Fibroblast of skin of left biceps (primary cell): ENCODE data around the gene ZNF319.

Experiments used
- DNase-seq, 2 experiments: peaks; one replicate each; pipeline ENCODE4 v3.0.0-alpha.2; 2013; ENCODE audit warnings: low read depth in 2 of 2

ZNF319 gene

DNA sequence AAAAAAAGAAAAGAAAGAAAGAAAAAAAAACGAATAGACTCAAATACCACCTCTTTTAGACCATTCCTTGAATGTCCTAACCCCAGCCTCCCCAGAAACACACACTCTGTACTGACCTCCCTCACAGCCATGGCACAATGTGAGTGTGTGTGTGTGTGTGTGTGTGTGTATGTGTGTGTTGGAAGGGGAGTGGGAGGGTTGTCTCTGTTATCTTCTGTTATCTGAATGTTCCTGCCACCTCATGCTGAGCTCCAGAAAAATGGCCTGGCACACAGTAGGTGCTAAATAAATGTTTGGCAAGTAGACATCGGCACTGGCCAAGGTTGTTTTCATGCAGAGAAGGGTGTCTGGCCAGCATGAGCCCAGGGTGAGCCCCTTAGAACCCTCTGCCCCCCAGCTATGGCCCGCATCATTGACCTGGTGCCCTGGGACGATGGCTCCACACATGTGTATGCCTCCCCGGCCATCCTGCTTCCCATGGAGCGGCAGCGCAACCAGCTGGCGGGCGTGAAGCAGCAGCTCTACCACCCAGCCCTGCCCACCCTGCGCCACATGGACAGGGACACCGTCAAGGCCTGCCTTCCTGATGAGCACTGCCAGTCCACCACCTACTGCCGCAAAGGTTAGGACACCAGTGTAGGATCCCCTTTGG lies 22.9 kb downstream of the ZNF319 start:
- no peak for DNase-seq

DNA sequence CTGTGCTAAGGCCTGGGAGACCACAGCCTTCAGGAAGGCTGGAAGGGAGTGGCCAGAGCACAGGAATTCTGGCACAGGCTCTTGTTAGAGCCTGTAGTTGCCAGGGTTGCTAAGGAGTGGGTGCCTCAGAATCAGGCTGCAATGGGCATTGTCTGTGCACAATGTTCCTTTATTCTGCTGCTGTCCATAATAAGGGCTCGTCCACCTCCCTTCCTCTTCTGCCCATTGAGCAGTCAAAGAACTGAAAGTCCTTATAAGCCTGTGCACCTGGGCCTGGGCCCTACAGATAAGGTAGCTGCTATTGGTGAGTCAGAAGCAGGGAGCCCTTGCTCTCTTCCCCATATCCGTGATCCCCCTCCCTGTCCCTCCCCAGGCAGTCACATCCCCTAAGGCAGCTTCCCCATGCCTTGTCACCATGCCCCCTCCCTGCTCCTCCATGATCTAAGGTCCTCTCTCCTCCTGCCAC lies 24.1 kb downstream of the ZNF319 start:
- no peak for DNase-seq

DNA sequence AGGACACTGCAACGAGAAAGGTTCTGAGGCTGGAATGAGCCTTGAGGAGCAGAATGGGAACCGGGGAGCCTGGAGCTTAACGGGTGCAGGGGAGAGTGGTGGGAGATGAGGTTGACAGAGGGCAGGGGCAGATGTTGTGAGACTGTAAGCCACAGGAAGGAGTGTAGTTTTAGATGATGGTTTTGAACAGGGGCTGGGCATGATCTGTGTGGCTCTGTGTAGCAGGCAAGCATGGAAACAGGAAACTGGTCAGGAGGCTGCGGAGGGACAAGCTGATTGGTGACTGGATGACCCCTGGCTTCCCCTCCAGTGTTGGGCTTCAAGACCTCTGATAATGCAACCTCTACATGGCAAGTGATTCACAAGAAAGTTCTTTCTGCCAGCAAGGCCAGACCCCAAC lies 28.2 kb downstream of the ZNF319 start:
- no peak for DNase-seq

DNA sequence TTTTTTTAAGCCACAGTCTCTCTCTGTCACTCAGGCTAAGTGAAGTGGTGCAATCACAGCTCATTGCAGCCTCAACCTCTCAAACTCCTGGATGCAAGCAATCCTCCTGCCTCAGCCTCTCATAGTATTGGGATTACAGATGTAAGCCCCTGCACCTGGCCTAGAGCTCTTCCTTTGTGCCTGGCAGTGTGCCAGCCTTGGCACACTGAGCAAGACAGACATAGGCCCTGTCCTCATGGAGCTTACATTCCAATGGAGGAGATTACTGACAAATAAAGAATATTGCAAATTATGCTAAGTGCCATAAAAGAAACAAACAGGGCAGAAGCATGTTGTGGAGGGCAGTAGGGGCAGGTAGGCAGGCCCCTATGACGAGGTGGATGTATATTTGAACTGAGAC lies 28.6 kb downstream of the ZNF319 start:
- DNase-seq, result no peak

DNA sequence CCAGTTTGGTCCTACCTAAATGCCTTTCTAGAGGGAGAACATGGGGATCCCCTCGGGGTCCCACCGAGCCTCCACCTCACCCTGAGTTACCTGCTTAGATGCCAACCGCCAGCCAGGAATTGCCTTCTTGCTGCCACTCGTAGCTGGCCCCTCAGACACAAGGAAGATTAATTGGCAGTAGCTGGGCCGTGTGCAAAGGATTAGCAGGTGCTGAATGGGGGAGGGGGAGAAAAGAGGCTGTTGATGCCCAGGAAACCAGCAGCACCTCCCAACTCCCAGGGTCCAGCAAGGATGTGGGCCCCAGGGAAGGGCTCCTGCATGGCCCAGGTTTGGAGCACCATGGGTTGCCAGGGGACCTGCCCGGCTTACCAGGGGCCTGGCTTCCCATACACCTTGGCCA lies 29.5 kb downstream of the ZNF319 start, which contains the start of gene CNGB1:
CNGB1 (minus strand) TSS at position 159 of the 400 bp plus-strand sequence. CDS start 3,842 bp downstream, outside the sequence.
- DNase-seq, result no peak

DNA sequence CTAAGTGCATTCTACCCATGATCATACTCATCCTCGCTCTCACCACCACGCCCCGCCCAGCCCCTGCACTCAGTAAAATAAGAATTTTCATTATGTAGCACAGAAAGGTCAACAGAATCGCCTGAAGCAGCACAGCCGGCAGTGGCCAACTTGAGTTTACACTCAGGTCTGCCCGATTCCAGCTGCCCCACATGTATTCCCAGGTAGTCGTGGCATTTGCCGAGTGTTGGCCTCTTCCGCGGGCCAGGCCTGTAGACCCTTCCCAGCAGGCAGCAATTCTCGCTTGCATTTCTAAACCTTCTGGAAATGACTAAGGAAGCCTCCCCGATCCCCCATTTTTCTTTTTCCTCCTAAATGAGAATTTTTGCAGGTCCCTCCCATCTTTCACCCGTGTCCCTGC lies 30.2 kb downstream of the ZNF319 start:
- DNase-seq, result no peak

DNA sequence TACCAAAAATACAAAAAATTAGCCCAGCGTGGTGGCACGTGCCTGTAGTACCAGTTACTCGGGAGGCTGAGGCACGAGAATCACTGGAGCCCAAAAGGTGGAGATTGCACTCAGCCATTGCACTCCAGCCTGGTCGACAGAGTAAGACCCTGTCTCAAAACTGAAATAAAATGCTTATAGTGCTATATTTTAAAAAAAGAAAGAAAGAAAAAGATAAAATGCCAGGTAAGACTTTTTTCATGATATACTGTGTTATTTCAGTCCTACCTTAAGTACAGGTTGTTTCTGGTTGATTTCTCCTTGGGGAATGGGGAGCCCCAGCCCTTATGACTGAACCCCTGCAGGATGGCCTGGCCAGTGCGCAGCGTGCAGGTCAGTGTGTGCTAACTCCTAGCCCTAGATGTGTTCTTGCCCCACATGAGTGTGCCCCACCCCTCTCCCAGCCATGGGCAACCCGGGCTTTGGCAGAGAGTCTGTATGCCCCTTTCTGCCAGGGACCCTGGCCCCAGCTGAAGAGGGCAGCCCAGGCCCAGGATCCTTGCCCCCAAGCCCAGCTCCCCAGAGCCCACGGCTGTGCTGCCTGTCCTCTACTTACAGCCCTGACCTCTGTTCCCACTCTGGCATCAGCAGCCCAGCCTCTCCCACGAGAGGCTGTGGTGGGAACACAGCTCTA lies 30.9 kb downstream of the ZNF319 start:
- no peak for DNase-seq

DNA sequence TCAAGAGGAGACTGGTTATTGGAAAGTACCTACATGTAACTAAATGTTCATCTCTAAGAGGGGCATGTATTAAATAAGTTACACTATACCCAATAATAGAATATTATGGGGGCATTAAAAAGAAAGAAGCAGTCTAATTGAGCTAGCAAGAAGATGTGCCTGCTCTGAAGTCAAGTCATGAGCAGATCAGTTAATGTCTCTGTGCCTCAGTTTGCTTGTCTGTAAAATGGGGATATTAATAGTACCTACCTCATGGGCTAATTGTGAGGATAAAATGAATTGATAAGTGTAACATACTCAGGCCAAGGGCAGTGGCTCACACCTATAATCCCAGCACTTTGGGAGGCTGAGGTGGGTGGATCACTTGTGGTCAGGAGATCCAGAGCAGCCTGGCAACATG lies 32.6 kb downstream of the ZNF319 start:
- no peak for DNase-seq

DNA sequence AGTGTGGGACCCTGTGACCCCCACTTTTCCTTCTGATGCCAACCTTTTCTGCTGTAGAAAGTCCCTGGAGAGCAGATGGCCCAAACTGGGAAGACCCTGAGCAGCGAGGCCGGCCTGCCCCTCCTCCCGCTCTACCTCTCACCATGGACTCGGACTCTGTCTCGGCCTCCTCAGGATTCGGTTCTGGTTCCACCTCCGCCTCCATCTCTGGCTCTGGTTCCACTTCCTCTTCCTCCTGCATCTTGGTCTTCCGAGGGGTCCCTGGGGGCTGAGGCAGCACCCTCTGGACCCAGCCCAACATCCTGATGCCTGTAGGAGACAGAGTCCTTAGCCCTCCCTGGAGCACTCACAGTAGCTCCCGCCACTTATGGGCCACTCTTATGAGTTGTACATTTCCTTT lies 33.5 kb downstream of the ZNF319 start:
- DNase-seq, result no peak

DNA sequence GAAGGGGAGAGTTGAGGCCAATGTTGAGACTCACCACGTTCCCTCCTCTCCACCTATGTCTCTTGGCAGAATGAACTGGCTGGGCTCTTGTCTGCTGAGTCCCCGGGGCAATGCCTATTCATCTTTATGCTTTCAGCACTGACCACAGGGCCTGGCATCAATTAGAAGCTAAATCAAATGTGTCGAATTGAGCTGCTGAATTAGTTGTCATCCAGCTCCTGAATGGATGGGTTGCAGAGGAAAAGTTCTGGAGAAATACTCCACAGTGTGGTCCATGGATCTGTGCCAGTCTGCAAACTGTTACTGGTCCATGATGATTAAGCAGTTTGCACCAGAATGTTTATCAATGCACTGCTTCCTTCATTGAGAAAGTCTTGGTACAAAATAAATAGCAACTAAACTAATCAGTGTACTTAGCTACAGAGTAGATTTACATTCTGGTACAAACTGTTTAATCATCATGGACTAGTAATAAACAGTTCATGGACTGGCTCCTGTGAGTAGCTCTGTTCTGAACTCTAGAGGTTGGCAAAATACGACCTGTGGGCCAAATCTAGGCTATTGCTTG lies 34.2 kb downstream of the ZNF319 start:
- no peak for DNase-seq

DNA sequence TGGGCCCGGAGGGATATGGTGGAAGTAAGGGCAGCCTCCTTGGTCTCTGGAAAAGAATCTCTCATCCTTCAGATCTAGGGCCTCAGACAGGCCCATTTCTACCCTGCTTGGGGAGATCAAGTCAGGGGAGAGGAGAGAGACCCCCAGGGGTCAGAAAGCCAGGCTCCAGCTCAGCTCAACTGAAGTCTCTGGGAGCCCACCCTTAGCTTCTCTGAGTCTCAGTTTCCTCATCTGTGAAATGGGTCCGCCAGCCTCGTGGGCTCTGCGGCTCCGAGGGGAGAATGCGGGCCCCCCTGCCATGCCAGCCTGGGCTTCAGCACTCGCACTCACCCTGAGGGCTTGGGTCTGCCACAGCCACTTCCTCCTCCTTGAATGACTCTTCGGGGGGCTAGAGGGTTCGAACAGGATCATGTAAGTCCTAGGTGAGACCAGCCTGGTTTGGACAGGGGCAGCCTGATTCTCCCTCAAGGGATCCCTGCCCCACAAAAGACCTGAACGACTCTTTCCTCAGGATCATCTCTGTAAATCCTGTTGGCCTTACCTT lies 36.2 kb downstream of the ZNF319 start:
- no peak for DNase-seq

DNA sequence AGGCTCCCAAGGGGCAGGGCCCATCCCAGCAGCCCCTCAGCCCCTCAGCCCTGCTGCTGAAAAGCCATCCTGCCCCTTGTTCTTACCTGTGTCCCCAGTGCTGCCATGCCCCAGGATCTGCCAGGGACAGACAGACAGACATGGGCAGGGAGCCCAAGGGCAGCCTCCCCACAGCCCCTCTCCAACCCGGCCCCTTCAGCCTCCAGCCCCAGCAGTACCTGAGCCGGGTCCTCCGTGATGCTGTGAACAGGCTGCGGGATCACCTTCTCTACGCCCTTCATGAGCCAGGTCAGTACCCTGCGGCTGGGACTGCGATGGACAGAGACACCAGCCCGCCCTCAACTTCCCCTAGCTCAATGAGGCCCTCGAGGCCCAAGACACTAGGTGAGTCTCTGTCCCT lies 37.7 kb downstream of the ZNF319 start:
- DNase-seq, result no peak

DNA sequence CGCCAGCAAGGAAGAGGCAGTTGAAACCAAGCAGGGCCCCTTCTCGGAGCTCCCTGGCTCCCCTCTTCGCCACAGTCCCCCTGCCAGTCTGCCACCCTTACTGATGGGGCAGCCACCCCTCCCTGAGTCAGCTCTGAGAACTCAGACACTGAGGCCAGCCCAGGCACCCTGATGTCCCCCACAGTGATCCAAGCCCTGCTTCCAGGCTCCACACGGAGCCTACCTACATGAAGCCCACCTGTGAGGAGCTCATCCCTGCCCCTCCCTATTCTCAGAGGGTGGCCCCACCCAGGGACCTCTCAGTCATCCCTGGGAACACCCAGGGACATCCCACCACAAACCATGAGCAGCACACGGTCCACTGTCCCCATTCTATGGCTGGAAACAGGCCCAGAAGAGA lies 38.4 kb downstream of the ZNF319 start:
- DNase-seq, result no peak

DNA sequence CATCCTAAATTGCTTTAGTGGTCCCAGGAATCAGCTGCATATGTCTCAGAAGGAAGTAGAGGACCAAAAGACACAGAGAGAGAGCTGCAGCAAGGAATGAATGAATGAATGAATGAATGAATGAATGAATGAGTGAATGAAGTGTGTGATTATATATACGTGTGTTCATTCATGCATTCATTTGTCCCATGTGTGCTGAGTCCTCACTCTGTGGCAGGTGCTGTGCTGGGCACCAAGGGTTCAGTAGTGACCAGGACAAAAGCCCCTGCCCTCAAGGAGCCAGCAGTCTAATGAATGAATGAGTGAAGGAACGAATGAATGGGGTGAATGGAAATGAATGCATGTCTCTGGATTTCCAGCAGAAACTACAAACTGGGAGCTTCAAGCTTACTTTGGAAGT lies 38.9 kb downstream of the ZNF319 start:
- no peak for DNase-seq

DNA sequence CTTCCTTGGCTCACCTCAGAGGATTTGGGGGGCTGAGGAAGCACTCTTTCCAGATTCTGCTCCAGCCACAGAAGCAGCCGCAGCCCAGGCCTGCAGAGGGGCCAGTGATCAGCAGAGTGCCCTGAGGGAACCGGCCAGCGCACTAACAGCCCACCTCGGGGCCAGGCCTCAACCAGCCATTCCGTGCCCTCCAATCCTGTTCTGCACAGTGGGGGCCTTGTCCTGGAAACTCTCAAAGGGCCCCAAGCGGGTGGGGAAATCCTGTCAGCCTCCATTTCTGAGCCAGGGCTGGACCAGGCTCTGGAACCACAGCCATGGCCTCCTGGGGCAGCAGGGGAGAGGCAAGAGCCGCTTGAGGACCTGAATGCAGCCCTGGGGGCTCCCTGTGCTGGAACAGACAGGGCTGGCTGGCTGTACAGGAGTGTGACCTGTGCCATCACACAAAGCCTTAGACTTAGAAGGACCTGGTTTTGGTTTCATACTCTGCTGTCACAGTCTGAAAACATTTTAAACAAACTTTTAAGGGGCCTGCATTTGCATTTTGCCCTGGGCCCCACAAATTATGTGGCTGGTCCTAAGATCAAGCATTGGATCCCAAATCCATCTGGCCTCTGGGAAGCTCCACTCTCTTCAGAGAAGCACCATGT lies 39.5 kb downstream of the ZNF319 start:
- DNase-seq, result no peak

DNA sequence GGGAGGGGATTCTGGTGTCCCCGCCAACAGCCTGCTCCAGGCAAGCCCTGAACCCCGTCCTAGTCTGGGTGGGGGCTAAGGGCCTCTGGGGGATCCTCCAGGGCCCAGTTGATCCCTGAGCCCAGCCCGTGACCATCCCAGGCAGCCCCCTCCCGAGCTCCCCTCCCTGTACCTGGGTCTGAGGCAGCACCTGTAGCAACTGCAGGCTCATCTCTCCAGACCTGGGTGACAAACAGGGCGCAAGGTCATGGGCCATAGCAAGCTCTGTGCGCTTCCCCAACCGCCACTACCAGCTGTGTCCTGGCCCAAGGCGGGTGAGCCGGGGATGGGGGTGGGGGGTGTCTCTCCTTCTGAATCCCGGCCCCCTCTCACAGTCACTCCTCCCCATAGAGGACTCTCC lies 40.2 kb downstream of the ZNF319 start:
- no peak for DNase-seq

DNA sequence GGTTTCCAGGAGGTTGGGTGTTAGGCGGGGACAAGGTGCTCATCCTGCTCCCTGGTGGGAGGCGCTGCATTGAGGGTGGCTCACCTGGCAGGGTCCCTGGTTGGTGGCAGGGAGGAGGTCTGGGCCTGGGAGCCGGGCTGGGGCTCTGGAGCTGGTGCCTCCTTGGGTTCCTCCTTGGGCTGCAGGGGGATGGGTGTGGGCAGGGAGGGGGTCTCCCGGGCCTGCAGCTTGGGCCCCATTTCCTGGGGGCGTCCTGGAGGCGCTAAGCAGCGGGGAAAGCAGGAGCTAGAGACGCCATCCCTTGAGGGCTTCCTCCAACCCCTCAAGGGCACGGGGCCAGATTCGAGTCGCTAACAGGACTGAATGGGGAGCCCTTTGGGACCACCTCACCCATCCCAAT lies 40.7 kb downstream of the ZNF319 start:
- DNase-seq, result no peak

DNA sequence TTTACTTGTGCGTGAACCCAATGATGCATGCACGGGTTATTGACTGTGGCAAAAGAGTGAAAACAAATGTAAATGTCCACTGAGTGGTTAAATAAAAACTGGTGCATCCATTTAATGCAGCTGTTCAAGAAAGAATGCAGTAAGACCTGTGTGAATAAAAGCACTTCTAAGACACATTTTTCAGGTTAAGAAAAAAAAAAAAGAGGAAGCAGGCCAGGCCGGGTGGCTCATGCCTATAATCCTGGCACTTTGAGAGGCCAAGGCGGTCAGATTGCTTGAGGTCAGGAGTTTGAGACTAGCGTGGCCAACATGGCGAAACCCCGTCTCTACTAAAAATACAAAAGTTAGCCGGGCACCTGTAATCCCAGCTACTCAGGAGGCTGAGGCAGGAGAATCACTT lies 41.4 kb downstream of the ZNF319 start:
- DNase-seq, result no peak

DNA sequence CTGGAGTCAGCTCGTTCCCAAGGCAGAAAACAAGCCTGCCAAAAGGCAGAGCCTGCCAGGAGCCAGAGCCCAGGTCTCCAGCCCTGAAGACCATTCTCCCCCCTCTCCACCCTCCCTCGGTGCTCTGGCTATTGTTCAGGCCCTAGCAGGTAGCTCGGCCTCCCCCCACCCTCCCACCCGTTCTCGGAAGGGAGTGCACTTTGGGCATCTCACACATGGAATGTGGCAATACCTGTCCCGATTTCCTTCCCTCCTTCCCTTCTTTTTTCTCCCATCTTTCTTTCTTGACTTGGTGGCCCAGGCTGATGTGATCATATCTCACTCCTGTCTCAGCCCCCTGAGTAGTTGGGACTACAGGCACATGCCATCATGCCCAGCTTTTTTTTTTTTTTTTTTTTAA lies 41.9 kb downstream of the ZNF319 start:
- DNase-seq, result no peak

DNA sequence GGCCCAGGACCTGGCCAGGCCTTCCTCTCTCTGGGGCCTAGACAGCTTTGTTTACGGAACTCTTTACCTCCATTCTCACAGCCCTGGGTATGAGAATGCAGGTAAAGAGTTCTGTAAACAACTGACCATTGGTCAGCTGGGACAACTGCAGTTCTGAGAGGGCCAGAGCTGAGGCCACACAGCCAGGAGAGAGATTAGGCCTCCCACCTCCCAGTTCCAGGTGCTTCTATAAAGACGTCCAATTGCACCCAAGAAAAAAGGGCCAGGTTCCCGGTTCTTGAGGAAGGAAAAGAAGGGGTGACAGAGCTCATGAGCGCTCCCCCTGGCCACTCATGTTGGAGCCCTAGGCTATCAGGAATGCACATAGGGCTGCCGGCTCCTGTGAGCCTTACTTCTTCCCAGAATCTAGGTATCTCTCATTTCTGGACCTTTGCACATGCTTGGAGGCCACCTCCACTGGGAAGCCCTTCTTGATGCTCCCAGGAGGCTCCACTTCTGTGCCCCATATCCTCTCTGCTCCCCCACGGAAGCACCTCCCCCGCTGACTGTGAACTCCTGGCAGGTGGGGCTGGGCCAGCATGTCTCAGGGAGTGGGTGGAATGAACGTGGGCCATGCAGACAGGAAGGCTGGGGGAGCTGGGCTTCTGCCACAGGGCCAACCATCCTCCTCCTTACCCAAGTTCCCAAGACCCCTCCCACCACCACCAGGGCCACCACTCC lies 42.6 kb downstream of the ZNF319 start:
- no peak for DNase-seq

DNA sequence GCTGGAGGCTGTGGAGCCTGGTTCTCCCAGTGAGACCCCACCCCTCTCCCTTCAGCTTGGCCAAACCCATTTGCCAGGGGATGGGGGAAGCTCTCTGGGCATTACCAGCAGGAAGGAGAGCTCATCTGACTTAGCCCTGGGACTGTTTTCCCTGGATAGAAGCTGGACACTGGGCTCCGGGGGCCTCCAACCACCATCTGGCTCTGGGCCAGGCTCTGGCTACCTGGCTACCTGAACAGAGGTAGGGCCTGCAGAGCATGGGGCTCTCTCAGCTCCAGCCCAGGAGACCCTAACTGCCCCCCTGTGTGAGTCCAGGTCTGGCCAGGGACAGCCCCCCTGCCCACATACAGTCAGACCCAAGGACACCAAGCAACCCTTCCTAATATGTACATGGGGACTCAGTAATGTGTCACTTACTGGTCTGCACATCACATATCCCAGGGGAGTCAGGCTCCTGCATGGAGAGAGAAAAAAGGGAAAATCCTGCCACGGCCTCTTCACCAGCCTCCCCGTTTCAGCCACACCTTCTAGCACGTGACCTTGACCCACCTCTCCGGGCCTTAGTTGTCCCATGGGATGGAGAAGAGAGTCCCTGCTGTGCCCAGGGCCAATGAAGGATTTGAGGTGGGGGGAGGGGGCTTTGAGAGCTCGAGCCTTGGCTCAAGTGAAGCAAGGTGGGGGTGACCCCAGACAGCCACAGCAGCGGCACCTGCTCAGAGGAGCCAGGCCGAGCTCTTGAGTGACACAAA lies 43.4 kb downstream of the ZNF319 start:
- no peak for DNase-seq
